Stimulated activated CD8-positive, alpha-beta memory T cell treated with anti-CD3 and anti-CD28 coated beads, Interleukin-12 subunit alpha, Interleukin-12 subunit beta, amount 100 ng/mL, for 4 hours (primary cell): ENCODE measurements around the gene RASSF3.
"Not testable (repeated sequence)": the region's sequence is repeated elsewhere in the genome, so short reads cannot be mapped to it uniquely, and the experiment has no call there.

Experiments used
- DNase-seq: peaks from one replicate; pipeline ENCODE4 v3.0.0-alpha.2; 2020; ENCODE audit warnings: low read depth

RASSF3 gene, protein sequence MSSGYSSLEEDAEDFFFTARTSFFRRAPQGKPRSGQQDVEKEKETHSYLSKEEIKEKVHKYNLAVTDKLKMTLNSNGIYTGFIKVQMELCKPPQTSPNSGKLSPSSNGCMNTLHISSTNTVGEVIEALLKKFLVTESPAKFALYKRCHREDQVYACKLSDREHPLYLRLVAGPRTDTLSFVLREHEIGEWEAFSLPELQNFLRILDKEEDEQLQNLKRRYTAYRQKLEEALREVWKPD

DNA sequence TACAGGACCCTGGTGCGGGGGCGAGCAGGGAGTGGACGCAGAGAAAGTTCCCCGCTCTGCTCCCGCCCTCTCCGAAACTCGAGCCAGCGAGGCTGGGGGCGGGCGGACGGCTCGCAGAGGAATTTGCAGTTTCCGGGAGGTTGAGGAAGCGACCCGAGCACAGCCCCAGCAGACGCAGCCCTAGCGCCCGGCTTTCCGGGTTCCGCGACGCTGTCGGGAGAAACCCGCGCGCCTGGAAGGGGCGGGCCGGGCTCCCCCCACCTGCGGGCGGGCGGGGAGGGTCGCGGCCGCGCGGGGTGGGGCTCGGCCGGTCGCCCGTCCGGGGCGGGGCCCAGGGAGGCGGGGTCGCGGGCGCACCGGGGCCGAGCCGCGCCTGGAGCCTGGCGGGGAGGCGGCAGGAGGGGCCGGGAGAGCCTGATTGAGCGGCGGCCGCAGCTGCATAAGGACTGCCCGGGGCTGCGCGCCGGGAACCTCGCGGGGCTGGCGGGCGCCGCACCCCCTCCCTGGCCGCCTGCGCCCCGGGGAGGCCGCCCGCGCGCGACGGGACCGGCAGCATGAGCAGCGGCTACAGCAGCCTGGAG is at the start of gene RASSF3:
TSS of gene RASSF3 (plus strand) at position 417 of the 581 bp plus-strand sequence. CDS start at position 555, 138 bp downstream.
- DNase-seq, result peak; percentile 60

DNA sequence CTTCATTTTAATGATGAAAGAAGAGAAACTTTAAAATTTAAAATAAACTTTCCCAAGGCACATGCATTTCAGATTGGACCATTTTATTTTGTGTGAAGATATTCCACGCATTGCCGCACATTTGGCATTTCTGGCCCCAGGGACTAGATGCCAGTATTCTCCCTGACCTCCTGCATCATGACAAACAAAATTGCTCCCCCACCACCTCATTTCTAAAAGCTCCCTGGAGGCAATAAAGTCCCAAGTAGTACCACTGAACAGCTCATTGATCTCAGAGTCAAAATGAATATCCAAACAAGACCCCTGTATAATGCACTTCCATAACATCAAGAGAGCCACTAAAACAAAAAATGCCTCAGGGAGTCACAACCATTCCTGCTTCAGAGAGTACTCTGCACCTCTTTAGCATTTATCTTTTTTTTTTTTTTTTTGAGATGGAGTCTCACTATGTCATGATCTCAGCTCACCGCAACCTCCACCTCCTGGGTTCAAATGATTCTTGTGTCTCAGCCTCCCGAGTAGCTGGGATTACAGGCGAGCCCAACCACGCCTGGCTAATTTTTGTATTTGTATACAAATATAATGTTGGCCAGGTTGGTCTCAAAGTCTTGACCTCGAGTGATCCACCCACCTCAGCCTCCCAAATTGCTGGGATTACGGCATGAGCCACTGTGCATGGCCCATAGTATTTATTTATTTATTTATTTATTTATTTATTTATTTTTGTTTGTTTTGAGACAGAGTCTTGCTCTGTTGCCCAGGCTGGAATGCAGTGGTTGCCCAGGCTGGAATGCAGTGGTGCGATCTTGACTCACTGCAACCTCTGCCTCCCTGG is 48.8 kb upstream of the RASSF3 start:
- no peak for DNase-seq

- no peak for DNase-seq
These were observed 44.2 kb upstream of the RASSF3 start for GRCh38 chr12:64566122-64566521.

DNA sequence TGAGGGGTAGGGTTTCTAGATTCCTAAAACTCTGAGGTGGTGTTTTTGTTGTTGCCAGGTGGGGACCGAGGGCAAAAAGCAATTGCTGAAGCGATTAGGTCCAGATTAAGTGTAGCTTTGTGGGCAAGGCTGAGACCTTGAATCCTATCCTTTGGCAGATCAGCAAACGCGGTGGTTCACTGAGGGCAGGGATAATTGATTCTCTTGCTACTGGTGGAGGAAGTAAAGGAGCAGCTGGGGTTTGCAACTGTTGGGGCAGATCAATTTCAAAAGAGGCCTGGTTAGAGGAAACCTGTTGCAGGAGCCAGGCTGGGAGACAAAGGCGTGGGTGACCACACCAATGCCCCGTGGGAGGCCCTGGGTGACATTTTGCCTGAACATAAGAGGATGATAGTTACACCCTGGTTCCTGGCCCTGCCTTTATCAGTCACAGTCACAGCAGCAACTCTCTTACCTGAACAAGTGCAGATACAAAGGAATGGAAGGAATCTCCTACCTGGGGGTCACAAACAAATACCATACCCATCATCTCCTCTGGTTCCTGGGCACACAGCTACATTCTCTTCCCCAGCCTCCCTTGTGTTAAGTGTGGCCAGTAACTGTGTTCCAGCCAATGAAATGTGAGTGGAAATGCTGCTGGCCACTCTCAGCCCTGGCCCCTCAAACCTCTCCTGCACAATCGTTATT is 43.3 kb upstream of the RASSF3 start:
- DNase-seq, result no peak

GRCh38 chr12:64567570-64567969 is 42.7 kb upstream of the RASSF3 start:
- no peak for DNase-seq

DNA sequence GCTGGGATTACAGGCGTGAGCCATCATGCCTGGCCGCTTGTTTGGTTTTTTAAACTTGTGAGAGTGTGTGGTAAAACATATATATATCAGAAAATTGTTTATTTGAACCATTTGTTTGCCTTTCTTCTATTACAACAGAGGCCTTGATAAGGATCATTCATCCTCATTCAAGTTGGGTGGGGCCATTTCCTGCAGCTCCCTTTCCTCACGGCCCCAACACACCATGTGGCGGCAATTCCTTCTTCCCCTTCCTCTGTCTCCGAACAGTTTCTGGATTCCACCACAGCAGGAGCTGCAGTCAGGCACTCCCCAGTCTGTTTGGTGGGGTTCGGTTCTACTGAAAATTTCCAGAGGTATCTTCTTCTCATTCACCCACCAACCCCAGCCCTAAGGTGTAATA is 42.0 kb upstream of the RASSF3 start:
- DNase-seq, result no peak

GRCh38 chr12:64569923-64570691 is 40.2 kb upstream of the RASSF3 start:
- no peak for DNase-seq

DNA sequence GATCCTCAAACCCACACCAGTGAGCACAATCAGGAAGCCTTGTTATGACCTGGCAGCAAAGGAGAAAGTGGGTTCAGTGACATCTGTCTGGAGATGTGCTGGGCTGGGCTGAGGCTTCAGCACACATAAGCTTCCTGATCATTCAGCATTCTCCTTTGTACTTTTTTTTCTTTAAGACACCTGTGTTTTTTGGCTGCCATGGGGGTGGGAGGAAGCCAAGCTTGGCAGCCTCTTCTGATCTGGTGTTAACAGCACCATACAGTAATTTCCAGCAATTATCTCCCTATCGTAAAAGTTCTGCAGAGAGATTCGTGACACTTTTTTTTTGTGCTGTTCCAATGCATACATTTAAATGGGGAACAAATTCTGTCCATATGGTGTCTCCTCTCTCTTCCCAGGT is 38.9 kb upstream of the RASSF3 start:
- no peak for DNase-seq

DNA sequence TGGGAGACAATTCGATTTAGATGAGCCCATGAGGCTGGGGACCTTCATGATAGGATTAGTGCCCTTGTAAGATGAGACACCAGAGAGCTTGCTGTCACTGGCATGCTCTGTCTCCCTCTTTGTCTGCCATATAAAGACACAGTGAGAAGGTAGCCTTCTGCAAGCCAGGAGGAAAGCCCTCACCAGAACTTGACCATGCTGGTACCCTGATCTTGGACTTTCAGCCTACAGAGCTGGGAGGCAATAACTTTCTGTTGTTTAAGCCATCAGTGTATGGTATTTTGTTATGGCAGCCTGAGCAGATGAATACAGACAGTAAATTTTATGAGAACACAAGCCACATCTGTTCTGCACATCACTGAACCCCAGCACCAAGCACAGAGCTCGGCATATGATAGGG is 38.1 kb upstream of the RASSF3 start:
- DNase-seq, result no peak

- DNase-seq, result no peak
These were observed 35.5 kb upstream of the RASSF3 start for GRCh38 chr12:64574837-64575236.

DNA sequence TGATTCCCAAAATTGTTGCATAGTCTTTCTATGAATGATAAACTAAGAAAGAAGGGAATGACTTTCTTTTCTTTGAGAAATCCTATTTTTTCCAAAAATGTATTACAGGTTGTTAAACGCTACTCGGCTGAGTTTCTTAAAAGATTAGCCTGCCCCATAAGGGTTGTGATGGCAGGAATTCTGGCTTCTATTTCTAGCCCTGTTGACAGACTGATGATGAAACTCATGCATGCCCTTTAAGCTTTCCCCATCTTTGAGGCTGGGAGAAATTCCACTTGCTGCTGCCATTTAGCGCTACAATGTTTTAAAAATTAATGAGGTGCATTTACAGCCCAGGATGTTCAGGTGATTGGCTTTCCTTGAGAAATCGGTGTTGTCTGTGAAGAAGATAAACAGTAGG is 33.2 kb upstream of the RASSF3 start:
- no peak for DNase-seq

DNA sequence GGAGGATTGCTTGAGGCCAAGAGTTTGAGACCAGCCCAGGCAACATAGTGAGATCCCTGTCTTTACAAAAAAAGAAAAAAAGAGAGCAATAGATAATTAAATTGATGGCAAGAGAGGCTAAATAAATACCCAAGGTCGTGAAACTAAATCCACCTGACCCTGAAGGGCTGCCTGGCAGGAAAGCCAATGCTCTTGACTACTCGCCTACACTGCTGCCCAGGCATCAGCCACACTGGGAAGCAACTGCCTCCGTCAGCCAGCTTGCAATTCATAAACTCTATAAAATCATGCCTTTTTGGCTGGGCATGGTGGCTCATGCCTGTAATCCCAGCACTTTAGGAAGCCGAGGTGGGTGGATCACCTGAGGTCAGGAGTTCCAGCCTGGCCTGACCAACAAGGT is 31.7 kb upstream of the RASSF3 start:
- no peak for DNase-seq

DNA sequence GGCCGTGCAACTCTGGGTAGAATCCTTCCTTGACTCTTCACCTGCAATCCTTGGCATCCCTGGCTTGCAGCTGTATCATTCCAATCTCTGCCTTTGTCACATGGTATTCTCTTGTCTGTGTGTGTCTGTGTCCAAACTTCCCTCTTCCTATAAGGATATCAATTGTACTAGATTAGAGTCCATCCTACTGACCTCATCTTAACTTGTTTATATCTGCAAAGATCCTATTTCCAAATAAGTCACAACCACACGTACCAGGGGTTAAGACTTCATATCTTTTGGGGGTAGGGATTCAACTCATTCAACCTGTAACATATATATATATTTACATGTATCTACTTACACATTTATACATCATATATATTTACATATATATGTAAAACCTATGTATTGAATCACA is 29.6 kb upstream of the RASSF3 start:
- no peak for DNase-seq

GRCh38 chr12:64582114-64582513 is 28.2 kb upstream of the RASSF3 start:
- DNase-seq, result no peak

DNA sequence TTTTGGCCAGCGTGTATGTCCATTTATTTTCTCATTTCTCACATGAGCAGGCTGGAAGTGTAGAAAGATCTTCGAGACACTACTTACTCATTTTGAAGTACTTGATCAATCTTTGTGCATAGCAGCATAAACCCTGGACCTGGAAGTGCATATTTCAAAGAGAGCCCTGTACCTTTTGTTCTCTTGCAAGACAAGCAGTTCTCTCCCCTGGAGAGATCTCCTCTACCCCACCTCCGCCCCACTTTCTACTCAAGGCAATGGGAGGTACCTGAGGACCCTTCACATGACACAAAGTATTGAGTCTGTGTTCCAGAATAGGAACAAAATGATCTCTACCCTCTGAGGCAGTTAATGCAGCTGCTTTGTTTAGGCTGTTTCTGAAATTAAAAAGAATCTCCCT is 27.4 kb upstream of the RASSF3 start:
- DNase-seq, result no peak

DNA sequence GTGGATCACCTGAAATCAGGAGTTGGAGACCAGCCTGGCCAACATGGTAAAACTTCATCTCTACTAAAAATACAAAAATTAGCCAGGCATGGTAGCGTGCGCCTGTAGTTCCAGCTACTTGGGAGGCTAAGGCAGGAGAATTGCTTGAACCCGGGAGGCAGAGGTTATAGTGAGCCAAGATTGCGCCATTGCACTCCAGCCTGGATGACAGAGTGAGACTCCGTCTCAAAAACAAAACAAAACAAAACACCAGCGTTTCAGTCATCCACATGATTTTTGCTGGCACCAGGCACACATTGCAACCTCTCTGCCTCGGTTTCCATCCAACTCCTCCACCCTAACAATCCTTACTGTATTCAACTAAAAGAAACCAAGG is 26.9 kb upstream of the RASSF3 start:
- not testable (repeated sequence) for DNase-seq

DNA sequence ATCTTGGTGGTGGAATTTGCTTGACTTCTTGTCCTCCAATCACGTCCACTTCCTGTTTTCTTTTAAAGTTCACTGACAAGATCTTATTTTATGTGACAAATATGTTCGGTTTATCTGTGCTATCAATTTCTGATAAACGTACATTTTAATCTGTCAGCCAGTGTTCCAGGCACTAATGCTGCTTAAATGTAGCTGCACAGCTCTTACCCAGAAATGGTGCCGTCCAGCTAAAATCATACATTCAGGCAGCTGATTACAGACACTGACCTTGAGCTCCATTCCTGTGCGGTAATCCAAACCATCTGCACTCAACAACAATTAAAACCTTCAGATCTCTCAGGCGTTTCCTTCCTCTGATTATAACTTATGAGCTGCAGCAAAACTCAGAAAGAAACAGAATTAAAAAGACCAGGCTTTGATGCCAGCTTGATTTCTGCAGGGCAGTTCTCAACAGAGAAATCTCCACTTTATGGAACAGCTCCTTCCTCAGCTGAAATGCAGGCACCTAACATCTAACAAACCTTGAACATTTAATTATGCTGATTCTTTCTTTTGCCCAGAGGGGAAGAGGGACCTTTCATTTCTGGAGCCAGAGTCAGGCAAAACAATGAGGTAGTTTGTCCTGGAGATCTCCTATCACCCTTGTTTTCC is 26.4 kb upstream of the RASSF3 start:
- DNase-seq, result no peak

- no peak for DNase-seq
These were observed 25.2 kb upstream of the RASSF3 start for GRCh38 chr12:64585104-64585503.

DNA sequence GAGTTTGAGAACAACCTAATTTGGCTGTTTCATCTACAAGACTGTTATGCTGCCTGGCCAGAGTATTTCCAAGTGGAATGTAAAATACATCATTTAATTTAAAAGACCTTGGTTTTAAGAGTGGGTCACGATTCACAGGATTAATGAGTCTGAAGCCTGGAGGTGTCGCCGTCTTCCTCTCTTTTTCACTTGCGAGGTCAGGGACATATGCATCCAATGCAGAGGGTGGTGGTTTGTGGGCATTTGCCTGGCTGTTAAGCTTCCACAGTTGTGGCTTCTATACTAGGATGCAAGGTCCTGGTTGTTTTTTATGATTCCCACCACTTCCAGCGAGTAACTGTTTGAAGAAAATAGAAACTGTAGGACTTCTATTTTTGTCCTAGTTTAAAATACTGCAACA is 22.8 kb upstream of the RASSF3 start:
- DNase-seq, result no peak

- no peak for DNase-seq
These were observed 20.1 kb upstream of the RASSF3 start for GRCh38 chr12:64590183-64590582.
